ENCODE measurements around the gene SNTB2. TPM values are rescaled to one million over a fixed set of nuclear protein-coding genes. Genes with fewer than 3 reads are reported as not detected.
"Not testable (repeated sequence)": the region's sequence is repeated elsewhere in the genome, so short reads cannot be mapped to it uniquely, and the experiment has no call there.

Gene SNTB2
- 12.5 and 14.0 TPM in 2 replicates for total RNA-seq (2014; rRNA removed; shearing (Covaris generic))

- DNase-seq = peak; percentile 91
- Histone ChIP-seq H3K9me3 (replicated peaks) (no peaks in the 10 kb centered on the region), H3K4me3 (peak within 1 kb of the TSS; percentile 83), H3K36me3 (no peaks in the 10 kb centered on the region), H3K4me1 (no peaks in the 10 kb centered on the region), H3K27ac (peak within 1 kb of the TSS; percentile 66), H3K27me3 (no peaks in the 10 kb centered on the region)
Observed at GRCh38 chr16:69186642-69187445, at the start of gene SNTB2. Gene SNTB2 (plus strand): TSS chr16:69187164. CDS start chr16:69187167, 3 bp downstream.

- Histone ChIP-seq H3K36me3 (peaks cover 25% of the 10 kb centered on the region), H3K9me3 (replicated peaks) (no peaks in the 10 kb centered on the region), H3K27ac (no peak overlapping the region), H3K4me1 (no peaks in the 10 kb centered on the region), H3K27me3 (no peaks in the 10 kb centered on the region), H3K4me3 (no peak overlapping the region)
- DNase-seq = no peak
Observed at GRCh38 chr16:69138608-69139007, 48.4 kb upstream of the SNTB2 start.

- not testable (repeated sequence) for H3K27ac ChIP-seq; DNase-seq; H3K9me3 ChIP-seq (replicated peaks); H3K4me1 ChIP-seq; H3K4me3 ChIP-seq; H3K27me3 ChIP-seq
- peaks cover 25% of the 10 kb centered on the region for H3K36me3 ChIP-seq
Observed at GRCh38 chr16:69139464-69139863, 47.5 kb upstream of the SNTB2 start.

GRCh38 chr16:69141014-69141413 lies 46.0 kb upstream of the SNTB2 start:
- no peak overlapping the region for H3K27ac ChIP-seq
- no peak overlapping the region for H3K4me3 ChIP-seq
- no peak for DNase-seq
- peaks cover 26% of the 10 kb centered on the region for H3K36me3 ChIP-seq
- H3K27me3 ChIP-seq = no peaks in the 10 kb centered on the region
- H3K4me1 ChIP-seq = no peaks in the 10 kb centered on the region
- no peaks in the 10 kb centered on the region for H3K9me3 ChIP-seq (replicated peaks)

GRCh38 chr16:69141936-69142335 lies 45.0 kb upstream of the SNTB2 start:
- H3K4me3 ChIP-seq = no peak overlapping the region
- no peaks in the 10 kb centered on the region for H3K4me1 ChIP-seq
- H3K9me3 ChIP-seq (replicated peaks) = no peaks in the 10 kb centered on the region
- H3K27ac ChIP-seq = no peak overlapping the region
- H3K27me3 ChIP-seq = no peaks in the 10 kb centered on the region
- DNase-seq = no peak
- peaks cover 30% of the 10 kb centered on the region for H3K36me3 ChIP-seq

DNA sequence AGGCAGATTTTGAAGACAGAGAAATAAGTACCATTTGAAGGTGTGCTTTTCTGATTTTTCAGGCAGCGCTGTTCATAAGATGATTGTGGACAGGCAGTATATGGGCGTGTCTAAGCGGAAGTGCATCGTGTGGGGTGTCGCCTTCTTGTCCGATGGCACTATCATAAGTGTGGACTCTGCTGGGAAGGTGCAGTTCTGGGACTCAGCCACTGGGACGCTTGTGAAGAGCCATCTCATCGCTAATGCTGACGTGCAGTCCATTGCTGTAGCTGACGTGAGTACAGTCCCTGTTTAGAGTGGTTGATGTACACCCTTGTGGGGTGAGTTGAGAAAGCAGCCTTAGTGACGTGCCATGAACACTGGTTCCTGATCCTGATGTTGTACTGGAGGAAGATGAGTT lies 43.8 kb upstream of the SNTB2 start:
- H3K9me3 ChIP-seq (replicated peaks) = no peaks in the 10 kb centered on the region
- H3K4me1 ChIP-seq = no peaks in the 10 kb centered on the region
- H3K36me3 ChIP-seq = peaks cover 22% of the 10 kb centered on the region
- H3K27me3 ChIP-seq = no peaks in the 10 kb centered on the region
- no peak overlapping the region for H3K4me3 ChIP-seq
- no peak for DNase-seq
- H3K27ac ChIP-seq = no peak overlapping the region

DNA sequence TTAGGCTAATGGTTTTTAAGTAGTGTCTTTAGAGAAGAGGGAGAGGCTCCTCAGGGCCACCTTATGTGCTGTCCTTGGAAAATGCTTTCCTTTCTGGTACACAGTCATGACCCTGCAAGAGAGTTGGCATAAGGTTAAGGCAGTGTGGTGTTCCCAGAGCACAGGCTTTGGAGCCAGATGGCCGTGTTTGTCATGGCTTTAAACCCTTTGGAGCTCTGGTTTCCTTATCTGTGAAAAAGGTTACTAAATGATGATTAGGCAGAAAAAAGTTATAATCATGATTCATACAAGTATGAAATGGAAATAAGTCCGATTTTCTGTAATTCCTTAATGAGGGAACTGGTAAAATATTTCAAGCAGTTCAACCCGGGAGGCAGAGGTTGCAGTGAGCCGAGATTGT lies 41.3 kb upstream of the SNTB2 start:
- H3K36me3 ChIP-seq = peaks cover 10% of the 10 kb centered on the region
- H3K27me3 ChIP-seq = no peaks in the 10 kb centered on the region
- no peaks in the 10 kb centered on the region for H3K9me3 ChIP-seq (replicated peaks)
- no peaks in the 10 kb centered on the region for H3K4me1 ChIP-seq
- H3K27ac ChIP-seq = no peak overlapping the region
- DNase-seq = no peak
- H3K4me3 ChIP-seq = no peak overlapping the region

- H3K9me3 ChIP-seq (replicated peaks); H3K4me3 ChIP-seq; H3K27ac ChIP-seq; H3K4me1 ChIP-seq; H3K27me3 ChIP-seq; DNase-seq: not testable (repeated sequence)
- peaks cover 24% of the 10 kb centered on the region for H3K36me3 ChIP-seq
Observed at GRCh38 chr16:69149621-69150020, 37.3 kb upstream of the SNTB2 start.

GRCh38 chr16:69150146-69150865 lies 36.7 kb upstream of the SNTB2 start:
- no peak overlapping the region for H3K4me3 ChIP-seq
- peaks cover 24% of the 10 kb centered on the region for H3K36me3 ChIP-seq
- no peaks in the 10 kb centered on the region for H3K27me3 ChIP-seq
- H3K27ac ChIP-seq = no peak overlapping the region
- DNase-seq = peak; percentile 52 to 79
- H3K4me1 ChIP-seq = no peaks in the 10 kb centered on the region
- H3K9me3 ChIP-seq (replicated peaks) = no peaks in the 10 kb centered on the region

DNA sequence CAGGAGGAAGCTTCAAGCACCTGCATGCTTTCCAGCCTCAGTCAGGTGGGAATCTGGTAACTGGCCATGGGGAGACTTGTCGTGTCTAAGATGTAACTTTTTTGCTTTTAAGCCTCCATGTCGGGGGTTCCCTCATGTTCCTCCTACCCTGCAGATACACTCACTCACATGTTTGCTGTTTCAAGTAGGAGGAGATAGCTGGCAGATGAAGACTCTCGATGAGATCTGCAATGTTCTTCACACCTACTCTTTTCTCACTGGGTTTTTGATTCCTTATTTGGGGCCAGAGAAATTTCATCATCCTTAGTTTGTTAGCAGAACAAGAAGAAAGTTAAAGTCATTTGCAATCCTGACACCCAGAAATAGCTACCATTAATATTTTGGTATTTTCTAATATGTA lies 29.8 kb upstream of the SNTB2 start:
- no peaks in the 10 kb centered on the region for H3K27me3 ChIP-seq
- no peaks in the 10 kb centered on the region for H3K4me1 ChIP-seq
- DNase-seq = no peak
- H3K36me3 ChIP-seq = peaks cover 32% of the 10 kb centered on the region
- no peak overlapping the region for H3K4me3 ChIP-seq
- H3K27ac ChIP-seq = no peak overlapping the region
- no peaks in the 10 kb centered on the region for H3K9me3 ChIP-seq (replicated peaks)

- no peak overlapping the region for H3K4me3 ChIP-seq
- H3K9me3 ChIP-seq (replicated peaks) = no peaks in the 10 kb centered on the region
- no peaks in the 10 kb centered on the region for H3K27me3 ChIP-seq
- no peaks in the 10 kb centered on the region for H3K4me1 ChIP-seq
- H3K36me3 ChIP-seq = peaks cover 30% of the 10 kb centered on the region
- no peak overlapping the region for H3K27ac ChIP-seq
- no peak for DNase-seq
Observed at GRCh38 chr16:69160192-69160591, 26.8 kb upstream of the SNTB2 start.

DNA sequence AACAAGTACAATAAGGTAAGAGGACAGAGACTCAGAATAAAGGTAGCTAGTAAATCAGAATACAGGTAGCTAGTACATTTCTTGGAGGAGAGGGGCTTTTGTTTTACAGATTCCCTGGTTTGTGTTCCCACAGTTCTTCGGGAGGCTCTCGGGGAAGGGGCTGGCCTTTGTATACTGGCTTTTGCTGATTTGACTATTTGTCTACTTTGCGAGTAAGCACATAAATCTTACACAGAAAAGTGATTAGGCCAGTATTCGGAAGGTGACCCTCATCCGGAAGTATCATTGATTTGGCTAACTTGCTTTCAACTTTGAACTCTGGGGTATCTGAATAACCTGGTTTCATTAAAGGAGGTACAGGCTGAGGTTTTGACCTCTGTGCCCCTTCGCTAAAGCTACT lies 21.4 kb upstream of the SNTB2 start:
- Histone ChIP-seq H3K4me3 (no peak overlapping the region), H3K27me3 (no peaks in the 10 kb centered on the region), H3K36me3 (peaks cover 38% of the 10 kb centered on the region), H3K9me3 (replicated peaks) (no peaks in the 10 kb centered on the region), H3K4me1 (no peaks in the 10 kb centered on the region), H3K27ac (no peak overlapping the region)
- no peak for DNase-seq

- H3K4me3 ChIP-seq = no peak overlapping the region
- H3K27me3 ChIP-seq = no peaks in the 10 kb centered on the region
- H3K4me1 ChIP-seq = no peaks in the 10 kb centered on the region
- no peak for DNase-seq
- no peak overlapping the region for H3K27ac ChIP-seq
- H3K9me3 ChIP-seq (replicated peaks) = no peaks in the 10 kb centered on the region
- peaks cover 32% of the 10 kb centered on the region for H3K36me3 ChIP-seq
Observed at GRCh38 chr16:69166221-69166833, 20.6 kb upstream of the SNTB2 start.

- Histone ChIP-seq H3K27ac (no peak overlapping the region), H3K4me1 (no peaks in the 10 kb centered on the region), H3K4me3 (no peak overlapping the region), H3K36me3 (peaks cover 32% of the 10 kb centered on the region), H3K9me3 (replicated peaks) (no peaks in the 10 kb centered on the region), H3K27me3 (no peaks in the 10 kb centered on the region)
- DNase-seq = no peak
Observed at GRCh38 chr16:69166946-69167930, 19.7 kb upstream of the SNTB2 start.

All from SJCRH30 (cell line).